HepG2 (cell line): Measurements from ENCODE around the gene ANAPC16. TPM values are rescaled to one million over a fixed set of nuclear protein-coding genes. Genes with fewer than 3 reads are reported as not detected.

ENCODE experiments used
- CSRNP1 ChIP-seq: sonication (generic); formaldehyde crosslinking; IDR thresholded peaks from 2 replicates; pipeline ENCODE4 v1.8.1; 2023; ENCODE audit warnings: mild to moderate bottlenecking, missing genetic modification reagents
- ELF3 ChIP-seq: IDR thresholded peaks from 2 replicates; pipeline ENCODE4 v1.6.1; 2016; ENCODE audit warnings: missing genetic modification reagents, missing compliant biosample characterization
- GRHL1 ChIP-seq: sonication (generic); formaldehyde crosslinking; conservative IDR thresholded peaks from 2 replicates; pipeline ENCODE4 v1.8.0; 2022; ENCODE audit warnings: missing genetic modification reagents
- MLLT10 ChIP-seq: sonication (generic); formaldehyde crosslinking; IDR thresholded peaks from 2 replicates; pipeline ENCODE4 v1.4.0; 2020; ENCODE audit warnings: missing genetic modification reagents
- NCOA2 ChIP-seq: sonication (generic); formaldehyde crosslinking; IDR thresholded peaks from 2 replicates; pipeline ENCODE4 v1.8.0; 2022; ENCODE audit warnings: inconsistent platforms
- RBM39 ChIP-seq: fragments of 200-400 bp; formaldehyde crosslinking; IDR thresholded peaks from one replicate; pipeline ENCODE4 v1.6.1; 2018; ENCODE audit warnings: antibody characterized with exemption, mild to moderate bottlenecking, low read depth, low read length; ENCODE audit not compliant: poor library complexity, severe bottlenecking
- SALL1 ChIP-seq: sonication (generic); formaldehyde crosslinking; IDR thresholded peaks from 2 replicates; pipeline ENCODE4 v1.8.0; 2022; ENCODE audit warnings: mild to moderate bottlenecking, missing genetic modification reagents
- SOX6 ChIP-seq, 2 experiments: fragments of 450-650 bp in 1 of 2; sonication (generic) in 1 of 2; formaldehyde crosslinking in 1 of 2; IDR thresholded peaks; 2 replicates each; pipeline versions ENCODE4 v1.4.0 to v1.6.1; 2017 to 2020; ENCODE audit warnings: antibody characterized with exemption in 1 of 2, mild to moderate bottlenecking in 1 of 2, missing genetic modification reagents in 1 of 2
- ZNF468 ChIP-seq: sonication (generic); formaldehyde crosslinking; IDR thresholded peaks from 2 replicates; pipeline ENCODE4 v1.8.0; 2022; ENCODE audit warnings: mild to moderate bottlenecking, moderate library complexity, missing genetic modification reagents
- ZNF740 ChIP-seq: sonication (generic); formaldehyde crosslinking; IDR thresholded peaks from 2 replicates; pipeline ENCODE4 v1.4.0; 2020; ENCODE audit warnings: missing genetic modification reagents
- ZNF75D ChIP-seq: sonication (generic); formaldehyde crosslinking; IDR thresholded peaks from 2 replicates; pipeline ENCODE4 v1.8.1; 2023; ENCODE audit warnings: missing genetic modification reagents, mild to moderate bottlenecking, borderline replicate concordance
- polyA plus RNA-seq, 8 experiments: library from polyadenylated mRNA; depleted of rRNA in 3 of 8; stranded (reverse) in 7 of 8; unstranded in 1 of 8; fragments of >200 nt; fragmentation: Illumina TruSeq in 4 of 8; extraction: Trizol in 4 of 8; gene quantifications; 2 replicates each; pipeline versions ENCODE4 v1.2.1 to v1.2.3, GENCODE V29; 2011 to 2016; ENCODE audit warnings: low read depth in 4 of 8, missing spikeins in 1 of 8, mixed read lengths in 1 of 8; ENCODE audit not compliant: insufficient read depth in 1 of 8
- total RNA-seq, 5 experiments: library from RNA; depleted of rRNA; stranded (reverse); fragments of >200 nt; fragmentation: Illumina TruSeq; extraction: Trizol; gene quantifications; 2 replicates each; pipeline ENCODE4 v1.2.3, GENCODE V29; 2016; ENCODE audit warnings: low read depth in 1 of 5
- TF ChIP-seq, protein P1 (sequence below): sonication (generic); formaldehyde crosslinking; IDR thresholded peaks from 2 replicates; pipeline ENCODE4 v1.4.0; 2020; ENCODE audit warnings: missing genetic modification reagents, mild to moderate bottlenecking, borderline replicate concordance
- TF ChIP-seq, protein P2 (sequence below): sonication (generic); formaldehyde crosslinking; IDR thresholded peaks from 2 replicates; pipeline ENCODE4 v1.5.0; 2020; ENCODE audit warnings: missing genetic modification reagents, mild to moderate bottlenecking, borderline replicate concordance
- TF ChIP-seq, protein P3 (sequence below): sonication (generic); formaldehyde crosslinking; IDR thresholded peaks from 2 replicates; pipeline ENCODE4 v1.4.0; 2020; ENCODE audit warnings: missing genetic modification reagents, borderline replicate concordance

Gene ANAPC16
- total and polyA plus RNA-seq, 2 of the 13 experiments (the other 11 are each of a cell fraction or from before 2014, with no cell fraction given): 74.8 to 89.4 TPM

- TF ChIP-seq MLLT10 (CRISPR knock-in tag) (no peak), RBM39 (peak; percentile 83), CSRNP1 (CRISPR knock-in tag) (peak; percentile 63; the same call in 1 of the 2 replicates), NCOA2 (CRISPR knock-in tag) (no peak), SALL1 (CRISPR knock-in tag) (peak; percentile 51; the same call in 1 of the 2 replicates), ELF3 (CRISPR knock-in tag) (no peak), SOX6 (IDR thresholded peaks at IDR 0.05) (no peak), SOX6 (CRISPR knock-in tag; IDR thresholded peaks at IDR 0.05) (peak; percentile 53), ZNF740 (CRISPR knock-in tag) (no peak), ZNF75D (CRISPR knock-in tag) (no peak), GRHL1 (CRISPR knock-in tag) (no peak), ZNF468 (CRISPR knock-in tag) (no peak; the same call in 1 of the 2 replicates)
- TF ChIP-seq, protein P1, sequence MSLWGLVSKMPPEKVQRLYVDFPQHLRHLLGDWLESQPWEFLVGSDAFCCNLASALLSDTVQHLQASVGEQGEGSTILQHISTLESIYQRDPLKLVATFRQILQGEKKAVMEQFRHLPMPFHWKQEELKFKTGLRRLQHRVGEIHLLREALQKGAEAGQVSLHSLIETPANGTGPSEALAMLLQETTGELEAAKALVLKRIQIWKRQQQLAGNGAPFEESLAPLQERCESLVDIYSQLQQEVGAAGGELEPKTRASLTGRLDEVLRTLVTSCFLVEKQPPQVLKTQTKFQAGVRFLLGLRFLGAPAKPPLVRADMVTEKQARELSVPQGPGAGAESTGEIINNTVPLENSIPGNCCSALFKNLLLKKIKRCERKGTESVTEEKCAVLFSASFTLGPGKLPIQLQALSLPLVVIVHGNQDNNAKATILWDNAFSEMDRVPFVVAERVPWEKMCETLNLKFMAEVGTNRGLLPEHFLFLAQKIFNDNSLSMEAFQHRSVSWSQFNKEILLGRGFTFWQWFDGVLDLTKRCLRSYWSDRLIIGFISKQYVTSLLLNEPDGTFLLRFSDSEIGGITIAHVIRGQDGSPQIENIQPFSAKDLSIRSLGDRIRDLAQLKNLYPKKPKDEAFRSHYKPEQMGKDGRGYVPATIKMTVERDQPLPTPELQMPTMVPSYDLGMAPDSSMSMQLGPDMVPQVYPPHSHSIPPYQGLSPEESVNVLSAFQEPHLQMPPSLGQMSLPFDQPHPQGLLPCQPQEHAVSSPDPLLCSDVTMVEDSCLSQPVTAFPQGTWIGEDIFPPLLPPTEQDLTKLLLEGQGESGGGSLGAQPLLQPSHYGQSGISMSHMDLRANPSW (CRISPR knock-in tag): no peak
- TF ChIP-seq, protein P2, sequence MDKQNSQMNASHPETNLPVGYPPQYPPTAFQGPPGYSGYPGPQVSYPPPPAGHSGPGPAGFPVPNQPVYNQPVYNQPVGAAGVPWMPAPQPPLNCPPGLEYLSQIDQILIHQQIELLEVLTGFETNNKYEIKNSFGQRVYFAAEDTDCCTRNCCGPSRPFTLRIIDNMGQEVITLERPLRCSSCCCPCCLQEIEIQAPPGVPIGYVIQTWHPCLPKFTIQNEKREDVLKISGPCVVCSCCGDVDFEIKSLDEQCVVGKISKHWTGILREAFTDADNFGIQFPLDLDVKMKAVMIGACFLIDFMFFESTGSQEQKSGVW (CRISPR knock-in tag): no peak
- TF ChIP-seq, protein P3, sequence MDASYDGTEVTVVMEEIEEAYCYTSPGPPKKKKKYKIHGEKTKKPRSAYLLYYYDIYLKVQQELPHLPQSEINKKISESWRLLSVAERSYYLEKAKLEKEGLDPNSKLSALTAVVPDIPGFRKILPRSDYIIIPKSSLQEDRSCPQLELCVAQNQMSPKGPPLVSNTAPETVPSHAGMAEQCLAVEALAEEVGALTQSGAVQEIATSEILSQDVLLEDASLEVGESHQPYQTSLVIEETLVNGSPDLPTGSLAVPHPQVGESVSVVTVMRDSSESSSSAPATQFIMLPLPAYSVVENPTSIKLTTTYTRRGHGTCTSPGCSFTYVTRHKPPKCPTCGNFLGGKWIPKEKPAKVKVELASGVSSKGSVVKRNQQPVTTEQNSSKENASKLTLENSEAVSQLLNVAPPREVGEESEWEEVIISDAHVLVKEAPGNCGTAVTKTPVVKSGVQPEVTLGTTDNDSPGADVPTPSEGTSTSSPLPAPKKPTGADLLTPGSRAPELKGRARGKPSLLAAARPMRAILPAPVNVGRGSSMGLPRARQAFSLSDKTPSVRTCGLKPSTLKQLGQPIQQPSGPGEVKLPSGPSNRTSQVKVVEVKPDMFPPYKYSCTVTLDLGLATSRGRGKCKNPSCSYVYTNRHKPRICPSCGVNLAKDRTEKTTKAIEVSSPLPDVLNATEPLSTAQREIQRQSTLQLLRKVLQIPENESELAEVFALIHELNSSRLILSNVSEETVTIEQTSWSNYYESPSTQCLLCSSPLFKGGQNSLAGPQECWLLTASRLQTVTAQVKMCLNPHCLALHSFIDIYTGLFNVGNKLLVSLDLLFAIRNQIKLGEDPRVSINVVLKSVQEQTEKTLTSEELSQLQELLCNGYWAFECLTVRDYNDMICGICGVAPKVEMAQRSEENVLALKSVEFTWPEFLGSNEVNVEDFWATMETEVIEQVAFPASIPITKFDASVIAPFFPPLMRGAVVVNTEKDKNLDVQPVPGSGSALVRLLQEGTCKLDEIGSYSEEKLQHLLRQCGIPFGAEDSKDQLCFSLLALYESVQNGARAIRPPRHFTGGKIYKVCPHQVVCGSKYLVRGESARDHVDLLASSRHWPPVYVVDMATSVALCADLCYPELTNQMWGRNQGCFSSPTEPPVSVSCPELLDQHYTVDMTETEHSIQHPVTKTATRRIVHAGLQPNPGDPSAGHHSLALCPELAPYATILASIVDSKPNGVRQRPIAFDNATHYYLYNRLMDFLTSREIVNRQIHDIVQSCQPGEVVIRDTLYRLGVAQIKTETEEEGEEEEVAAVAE: 0 out of 2 replicates have a peak, but pooled peaks have one; percentile 20
Observed at GRCh38 chr10:72274730-72275350, 59.0 kb downstream of the ANAPC16 start (continued).
